Measurements from ENCODE around the gene KLF2. TPM values are rescaled to one million over a fixed set of nuclear protein-coding genes. Genes with fewer than 3 reads are reported as not detected.
A peak's percentile ranks its signal among the peaks of the same experiment; 100 is the strongest.

The KLF2 gene
- total and polyA plus RNA-seq, 2 donors (not counting 1 experiment from before 2014, with no cell fraction given): 242 to 3,965 TPM

DNA sequence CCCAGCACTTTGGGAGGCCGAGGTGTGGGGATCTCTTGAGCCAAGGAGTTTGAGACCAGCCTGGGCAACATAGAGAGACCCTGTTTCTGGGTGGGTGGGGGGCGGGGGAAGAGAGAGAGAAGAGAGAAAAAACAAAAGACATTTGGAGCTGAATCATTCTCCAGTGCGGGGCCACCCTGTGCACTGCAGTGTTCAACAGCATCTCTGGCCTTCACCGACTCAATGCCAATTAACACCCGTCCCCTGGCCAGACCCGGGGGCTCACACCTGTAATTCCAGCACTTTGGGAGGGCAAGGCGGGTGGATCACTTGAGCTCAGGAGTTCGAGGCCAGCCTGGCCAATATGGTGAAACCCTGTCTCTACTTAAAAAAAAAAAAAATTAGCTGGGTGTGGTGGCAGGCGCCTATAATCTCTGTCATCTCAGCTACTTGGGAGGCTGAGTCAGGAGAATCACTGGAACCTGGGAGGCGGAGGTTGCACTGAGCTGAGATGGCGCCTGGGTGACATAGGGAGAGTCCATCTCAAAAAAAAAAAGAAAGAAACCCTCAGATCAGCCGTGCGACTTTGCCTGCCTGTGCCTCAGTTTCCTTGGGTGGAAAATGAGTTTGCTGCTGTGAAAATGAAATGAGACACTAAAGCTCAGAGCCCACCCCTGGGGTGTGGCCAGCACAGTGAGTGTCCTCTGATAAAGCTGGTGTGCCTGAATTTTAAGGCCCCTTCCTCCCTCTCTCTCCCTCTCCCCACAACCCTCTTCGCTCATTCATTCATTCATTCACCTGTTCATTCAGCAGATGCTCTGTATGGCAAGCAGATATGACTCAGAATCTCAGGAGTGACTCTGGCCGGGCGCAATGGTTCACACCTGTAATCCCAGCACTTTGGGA, 6.4 kb downstream of the KLF2 start:
- Histone ChIP-seq H3K9ac (ENCODE audit: low read length) (no peak overlapping the region), H3K79me2 (ENCODE audit: control insufficient read depth, insufficient read depth, low read length) (peaks cover 22% of the 10 kb centered on the region), H3K27me3 (replicated peaks in 1 of 4; ENCODE audit: control extremely low read depth in 1 of 4, control insufficient read depth in 3 of 4, insufficient read depth in 4 of 4, low read length in 3 of 4) (no peaks in the 10 kb centered on the region), H3K4me3 (ENCODE audit: control extremely low read depth in 1 of 5, extremely low read depth in 1 of 5, insufficient read depth in 1 of 5, low read depth in 2 of 5, low read length in 4 of 5) (no peak overlapping the region), H2AFZ (ENCODE audit: insufficient read depth, low read depth, low read length, poor library complexity, severe bottlenecking) (no peak overlapping the region), H3K36me3 (replicated peaks in 1 of 2; ENCODE audit: control extremely low read depth in 1 of 2, control insufficient read depth in 1 of 2, extremely low read depth in 1 of 2, insufficient read depth in 2 of 2, low read length in 1 of 2) (peaks cover 0 to 32% of the 10 kb centered on the region in 2 experiments), H3K9me3 (ENCODE audit: control extremely low read depth in 1 of 3, control insufficient read depth in 2 of 3, insufficient read depth in 1 of 3, low read length in 2 of 3) (peaks cover 0 to 13% (median 0%) of the 10 kb centered on the region in 3 donors), H3K4me1 (ENCODE audit: control insufficient read depth in 2 of 2, insufficient read depth in 2 of 2, low read length in 2 of 2) (peaks cover 24 to 41% of the 10 kb centered on the region in 2 donors), H4K20me1 (ENCODE audit: control insufficient read depth, insufficient read depth, low read length, poor library complexity, severe bottlenecking) (peaks cover 39% of the 10 kb centered on the region), H3K27ac (ENCODE audit: low read length in 2 of 2) (peak overlapping the region; percentile 23 to 35), H3K4me2 (replicated peaks; ENCODE audit: low read depth, low read length, poor library complexity, severe bottlenecking) (peak overlapping the region; percentile 4)
- Mint-ChIP-seq H3K4me3 (no peak overlapping the region), H3K27me3 (no peaks in the 10 kb centered on the region), H3K9me3 (ENCODE audit: insufficient read depth) (no peaks in the 10 kb centered on the region), H3K27ac (peak overlapping the region; percentile 98), H3K4me1 (peaks cover 49% of the 10 kb centered on the region)
- POLR2A ChIA-PET: interaction anchor here (0.6 to 9.3 kb wide), 25 partner anchors 7 to 188 kb away, joined by 3 to 337 read pairs (median 7); partner anchors contain the start of gene HSH2D
- DNase-seq: peak; percentile 54
- TF ChIP-seq, protein P1, sequence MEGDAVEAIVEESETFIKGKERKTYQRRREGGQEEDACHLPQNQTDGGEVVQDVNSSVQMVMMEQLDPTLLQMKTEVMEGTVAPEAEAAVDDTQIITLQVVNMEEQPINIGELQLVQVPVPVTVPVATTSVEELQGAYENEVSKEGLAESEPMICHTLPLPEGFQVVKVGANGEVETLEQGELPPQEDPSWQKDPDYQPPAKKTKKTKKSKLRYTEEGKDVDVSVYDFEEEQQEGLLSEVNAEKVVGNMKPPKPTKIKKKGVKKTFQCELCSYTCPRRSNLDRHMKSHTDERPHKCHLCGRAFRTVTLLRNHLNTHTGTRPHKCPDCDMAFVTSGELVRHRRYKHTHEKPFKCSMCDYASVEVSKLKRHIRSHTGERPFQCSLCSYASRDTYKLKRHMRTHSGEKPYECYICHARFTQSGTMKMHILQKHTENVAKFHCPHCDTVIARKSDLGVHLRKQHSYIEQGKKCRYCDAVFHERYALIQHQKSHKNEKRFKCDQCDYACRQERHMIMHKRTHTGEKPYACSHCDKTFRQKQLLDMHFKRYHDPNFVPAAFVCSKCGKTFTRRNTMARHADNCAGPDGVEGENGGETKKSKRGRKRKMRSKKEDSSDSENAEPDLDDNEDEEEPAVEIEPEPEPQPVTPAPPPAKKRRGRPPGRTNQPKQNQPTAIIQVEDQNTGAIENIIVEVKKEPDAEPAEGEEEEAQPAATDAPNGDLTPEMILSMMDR (IDR thresholded peaks at IDR 0.05): no peak
- CTCF ChIA-PET: interaction anchor here (0.6 to 6.1 kb wide), 20 partner anchors 8 to 181 kb away, joined by 3 to 101 read pairs (median 8); no protein-coding TSS in a partner anchor
- no peak for ATAC-seq (ENCODE audit: low read depth)
- 89% methylated on average over 7 of the region's 16 CpGs for WGBS (ENCODE audit: insufficient coverage)
- intact Hi-C loops (cut with micrococcal nuclease): loop anchor here (1.0 kb wide), 3 partner anchors 11 to 40 kb away; no protein-coding TSS in a partner anchor

DNA sequence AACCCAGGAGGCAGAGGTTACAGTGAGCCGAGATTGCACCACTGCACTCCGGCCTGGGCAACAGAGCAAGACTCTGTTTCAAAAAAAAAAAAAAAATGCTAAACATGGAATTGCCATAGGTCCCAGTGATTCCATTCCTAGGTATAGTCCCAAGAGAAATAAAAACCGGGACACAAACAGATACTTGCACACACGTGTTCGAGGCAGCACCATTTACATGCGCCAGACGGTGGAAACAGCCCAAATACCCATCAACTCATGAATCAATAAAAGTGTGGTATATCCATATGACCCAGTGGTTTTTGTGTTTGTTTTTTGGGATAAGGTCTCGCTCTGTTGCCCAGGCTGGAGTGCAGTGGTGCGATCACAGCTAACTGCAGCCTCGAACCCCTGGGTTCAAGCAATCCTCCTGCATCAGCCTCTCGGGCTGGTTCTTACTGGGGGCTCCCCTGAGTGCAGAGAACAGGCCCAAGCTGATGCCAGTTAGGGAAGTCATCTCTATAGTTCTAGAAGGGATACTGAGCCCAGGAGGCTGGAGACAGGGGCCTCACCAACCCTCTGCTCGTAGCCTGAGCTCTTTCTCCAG, 8.5 kb downstream of the KLF2 start:
- H3K4me1 Mint-ChIP-seq: peaks cover 48% of the 10 kb centered on the region
- H3K9ac ChIP-seq (ENCODE audit: low read length): no peak overlapping the region
- 97% methylated on average over 8 of the region's 12 CpGs for WGBS (ENCODE audit: insufficient coverage)
- intact Hi-C loops (cut with micrococcal nuclease): no loop called here
- no peaks in the 10 kb centered on the region for H3K9me3 Mint-ChIP-seq (ENCODE audit: insufficient read depth)
- no peak overlapping the region for H3K4me2 ChIP-seq (replicated peaks; ENCODE audit: low read depth, low read length, poor library complexity, severe bottlenecking)
- H2AFZ ChIP-seq (ENCODE audit: insufficient read depth, low read depth, low read length, poor library complexity, severe bottlenecking): no peak overlapping the region
- no peaks in the 10 kb centered on the region for H3K27me3 Mint-ChIP-seq
- TF ChIP-seq, protein P1 (IDR thresholded peaks at IDR 0.05): no peak
- no peak for TF ChIP-seq EZH2 (IDR thresholded peaks at IDR 0.05; ENCODE audit: borderline replicate concordance, insufficient read depth, low read depth, low read length, poor library complexity, severe bottlenecking)
- no peak overlapping the region for H3K4me3 ChIP-seq (ENCODE audit: control extremely low read depth in 1 of 5, extremely low read depth in 1 of 5, insufficient read depth in 1 of 5, low read depth in 2 of 5, low read length in 4 of 5)
- H3K4me1 ChIP-seq (ENCODE audit: control insufficient read depth in 2 of 2, insufficient read depth in 2 of 2, low read length in 2 of 2): peaks cover 29 to 51% of the 10 kb centered on the region in 2 donors
- no peak overlapping the region for H3K4me3 Mint-ChIP-seq
- H3K27ac Mint-ChIP-seq: peak overlapping the region; percentile 41
- H3K27me3 ChIP-seq (replicated peaks in 1 of 4; ENCODE audit: control extremely low read depth in 1 of 4, control insufficient read depth in 3 of 4, insufficient read depth in 4 of 4, low read length in 3 of 4): no peaks in the 10 kb centered on the region
- ATAC-seq (ENCODE audit: low read depth) (no peak), DNase-seq (peak; percentile 38)
- peaks cover 0 to 13% (median 0%) of the 10 kb centered on the region in 3 donors for H3K9me3 ChIP-seq (ENCODE audit: control extremely low read depth in 1 of 3, control insufficient read depth in 2 of 3, insufficient read depth in 1 of 3, low read length in 2 of 3)
- peaks cover 19% of the 10 kb centered on the region for H4K20me1 ChIP-seq (ENCODE audit: control insufficient read depth, insufficient read depth, low read length, poor library complexity, severe bottlenecking)
- ChIA-PET CTCF (interaction anchor here (0.7 to 1.9 kb wide), 2 partner anchors 9 to 84 kb away, joined by 3 to 5 read pairs; no protein-coding TSS in a partner anchor), POLR2A (interaction anchor here (1.0 to 1.3 kb wide), 3 partner anchors 13 to 22 kb away, joined by 3 to 5 read pairs (median 3); no protein-coding TSS in a partner anchor)
- peaks cover 0 to 12% of the 10 kb centered on the region in 2 experiments for H3K36me3 ChIP-seq (replicated peaks in 1 of 2; ENCODE audit: control extremely low read depth in 1 of 2, control insufficient read depth in 1 of 2, extremely low read depth in 1 of 2, insufficient read depth in 2 of 2, low read length in 1 of 2)
- peaks cover 8% of the 10 kb centered on the region for H3K79me2 ChIP-seq (ENCODE audit: control insufficient read depth, insufficient read depth, low read length)
- no peak overlapping the region for H3K27ac ChIP-seq (ENCODE audit: low read length in 2 of 2)

Data from B cell (primary cell).